Measurements from ENCODE around the gene BCAS3. TPM values are rescaled to one million over a fixed set of nuclear protein-coding genes. Genes with fewer than 3 reads are reported as not detected.

The BCAS3 gene
- total RNA-seq, 4 donors from 2014 or later = 20.7 to 76.3 (median 39.8) TPM

DNA sequence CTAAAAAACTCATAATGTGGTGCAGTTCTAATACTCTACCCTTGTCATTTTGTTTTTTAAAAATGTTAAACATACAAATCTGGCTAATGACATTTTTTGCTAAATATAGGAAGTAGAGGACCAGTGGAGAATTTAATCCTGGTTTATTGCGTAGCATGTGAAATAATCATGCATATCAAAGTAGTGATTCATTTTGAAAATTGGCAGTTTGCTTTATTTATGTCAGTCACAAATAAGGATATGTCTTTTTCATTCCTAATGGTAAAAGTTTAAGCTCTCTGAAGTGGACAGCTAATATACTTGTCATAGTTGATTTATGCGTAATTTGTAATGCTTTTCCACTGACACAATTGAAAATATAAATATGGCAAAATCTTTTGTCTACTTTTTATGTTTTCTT is 224.2 kb downstream of the BCAS3 start:
- Histone ChIP-seq H3K9me3 (peaks cover 8 to 12% of the 10 kb centered on the region in 2 donors), H3K27me3 (no peaks in the 10 kb centered on the region), H3K4me3 (no peak overlapping the region), H3K36me3 (no peaks in the 10 kb centered on the region), H3K27ac (no peak overlapping the region), H3K4me1 (no peaks in the 10 kb centered on the region)
- no peak for TF ChIP-seq EP300 (IDR thresholded peaks at IDR 0.05; ENCODE audit: low read depth)
- TF ChIP-seq, protein P1, sequence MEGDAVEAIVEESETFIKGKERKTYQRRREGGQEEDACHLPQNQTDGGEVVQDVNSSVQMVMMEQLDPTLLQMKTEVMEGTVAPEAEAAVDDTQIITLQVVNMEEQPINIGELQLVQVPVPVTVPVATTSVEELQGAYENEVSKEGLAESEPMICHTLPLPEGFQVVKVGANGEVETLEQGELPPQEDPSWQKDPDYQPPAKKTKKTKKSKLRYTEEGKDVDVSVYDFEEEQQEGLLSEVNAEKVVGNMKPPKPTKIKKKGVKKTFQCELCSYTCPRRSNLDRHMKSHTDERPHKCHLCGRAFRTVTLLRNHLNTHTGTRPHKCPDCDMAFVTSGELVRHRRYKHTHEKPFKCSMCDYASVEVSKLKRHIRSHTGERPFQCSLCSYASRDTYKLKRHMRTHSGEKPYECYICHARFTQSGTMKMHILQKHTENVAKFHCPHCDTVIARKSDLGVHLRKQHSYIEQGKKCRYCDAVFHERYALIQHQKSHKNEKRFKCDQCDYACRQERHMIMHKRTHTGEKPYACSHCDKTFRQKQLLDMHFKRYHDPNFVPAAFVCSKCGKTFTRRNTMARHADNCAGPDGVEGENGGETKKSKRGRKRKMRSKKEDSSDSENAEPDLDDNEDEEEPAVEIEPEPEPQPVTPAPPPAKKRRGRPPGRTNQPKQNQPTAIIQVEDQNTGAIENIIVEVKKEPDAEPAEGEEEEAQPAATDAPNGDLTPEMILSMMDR (IDR thresholded peaks at IDR 0.05) = no peak
- no peak for TF ChIP-seq POLR2AphosphoS5 (IDR thresholded peaks at IDR 0.05)
- TF ChIP-seq POLR2A (IDR thresholded peaks at IDR 0.05) = no peak
- intact Hi-C loops (cut with DNase I; ENCODE audit: low total_unique reads) = no loop called here
- in situ Hi-C loops (cut with MboI; ENCODE audit: low pct_ligation_motif_present in 1 of 4, low pct_unique_long_range_greater_than_20kb in 1 of 4, low sequenced_read_pairs in 3 of 4) = no loop called here
- no peak for DNase-seq
- WGBS, 2 donors (ENCODE audit: low coverage in 1 of 2) = 76 to 78% methylated on average over 2 of the region's 2 CpGs

- WGBS, 2 donors (ENCODE audit: low coverage in 1 of 2) = 72 to 76% methylated on average over 5 to 7 of the region's 7 CpGs
- in situ Hi-C loops (cut with MboI; ENCODE audit: low pct_ligation_motif_present in 1 of 4, low pct_unique_long_range_greater_than_20kb in 1 of 4, low sequenced_read_pairs in 3 of 4) = no loop called here
- TF ChIP-seq, protein P1 (IDR thresholded peaks at IDR 0.05) = no peak
- TF ChIP-seq POLR2AphosphoS5 (IDR thresholded peaks at IDR 0.05) (no peak), EP300 (IDR thresholded peaks at IDR 0.05; ENCODE audit: low read depth) (no peak), POLR2A (IDR thresholded peaks at IDR 0.05) (no peak)
Observed at GRCh38 chr17:60902399-60902798, 224.7 kb downstream of the BCAS3 start.

GRCh38 chr17:60904582-60904981 is 226.9 kb downstream of the BCAS3 start:
- Histone ChIP-seq H3K4me3 (no peak overlapping the region), H3K27ac (no peak overlapping the region), H3K9me3 (no peaks in the 10 kb centered on the region), H3K27me3 (no peaks in the 10 kb centered on the region), H3K4me1 (no peaks in the 10 kb centered on the region), H3K36me3 (no peaks in the 10 kb centered on the region)
- no peak for DNase-seq
- 90 to 95% methylated on average over 2 of the region's 2 CpGs for WGBS, 2 donors (ENCODE audit: low coverage in 1 of 2)
- in situ Hi-C loops (cut with MboI; ENCODE audit: low pct_ligation_motif_present in 1 of 4, low pct_unique_long_range_greater_than_20kb in 1 of 4, low sequenced_read_pairs in 3 of 4) = no loop called here
- intact Hi-C loops (cut with DNase I; ENCODE audit: low total_unique reads) = no loop called here
- TF ChIP-seq, protein P1 (IDR thresholded peaks at IDR 0.05) = no peak
- no peak for TF ChIP-seq EP300 (IDR thresholded peaks at IDR 0.05; ENCODE audit: low read depth)
- TF ChIP-seq POLR2AphosphoS5 (IDR thresholded peaks at IDR 0.05) = no peak
- no peak for TF ChIP-seq POLR2A (IDR thresholded peaks at IDR 0.05)

More at GRCh38 chr17:60902399-60902798, 224.7 kb downstream of the BCAS3 start:
- no peaks in the 10 kb centered on the region for H3K4me1 ChIP-seq
- DNase-seq = no peak
- intact Hi-C loops (cut with DNase I; ENCODE audit: low total_unique reads) = no loop called here
- peak overlapping the region in 1 of 4 donors; percentile 2 for H3K27ac ChIP-seq
- no peak overlapping the region for H3K4me3 ChIP-seq
- H3K9me3 ChIP-seq = peaks cover 2 to 6% of the 10 kb centered on the region in 2 donors
- H3K27me3 ChIP-seq = no peaks in the 10 kb centered on the region
- no peaks in the 10 kb centered on the region for H3K36me3 ChIP-seq

- H3K4me1 ChIP-seq = no peaks in the 10 kb centered on the region
- no peaks in the 10 kb centered on the region for H3K27me3 ChIP-seq
- intact Hi-C loops (cut with DNase I; ENCODE audit: low total_unique reads) (no loop called here), in situ Hi-C loops (cut with MboI; ENCODE audit: low pct_ligation_motif_present in 1 of 4, low pct_unique_long_range_greater_than_20kb in 1 of 4, low sequenced_read_pairs in 3 of 4) (no loop called here)
- H3K27ac ChIP-seq = no peak overlapping the region
- H3K9me3 ChIP-seq = no peaks in the 10 kb centered on the region
- 99 to 100% methylated on average over 2 to 3 of the region's 3 CpGs for WGBS, 2 donors (ENCODE audit: low coverage in 1 of 2)
- no peaks in the 10 kb centered on the region for H3K36me3 ChIP-seq
- no peak for DNase-seq
- TF ChIP-seq EP300 (IDR thresholded peaks at IDR 0.05; ENCODE audit: low read depth) (no peak), POLR2AphosphoS5 (IDR thresholded peaks at IDR 0.05) (no peak), POLR2A (IDR thresholded peaks at IDR 0.05) (no peak)
- TF ChIP-seq, protein P1 (IDR thresholded peaks at IDR 0.05) = no peak
- no peak overlapping the region for H3K4me3 ChIP-seq
Observed at GRCh38 chr17:60905709-60906108, 228.1 kb downstream of the BCAS3 start.

Data from transverse colon (tissue), 4 donors.